HG03342 (cell line): ENCODE data around the gene CDC14C.
"Not testable (repeated sequence)": the region's sequence is repeated elsewhere in the genome, so short reads cannot be mapped to it uniquely, and the experiment has no call there.

Source experiments
- ATAC-seq: cut with Tn5 transposase; IDR thresholded peaks from one replicate; pipeline ENCODE4 v1.9.1; 2021; ENCODE audit warnings: mild to moderate bottlenecking, moderate library complexity; ENCODE audit not compliant: unreplicated experiment

CDC14C gene

DNA sequence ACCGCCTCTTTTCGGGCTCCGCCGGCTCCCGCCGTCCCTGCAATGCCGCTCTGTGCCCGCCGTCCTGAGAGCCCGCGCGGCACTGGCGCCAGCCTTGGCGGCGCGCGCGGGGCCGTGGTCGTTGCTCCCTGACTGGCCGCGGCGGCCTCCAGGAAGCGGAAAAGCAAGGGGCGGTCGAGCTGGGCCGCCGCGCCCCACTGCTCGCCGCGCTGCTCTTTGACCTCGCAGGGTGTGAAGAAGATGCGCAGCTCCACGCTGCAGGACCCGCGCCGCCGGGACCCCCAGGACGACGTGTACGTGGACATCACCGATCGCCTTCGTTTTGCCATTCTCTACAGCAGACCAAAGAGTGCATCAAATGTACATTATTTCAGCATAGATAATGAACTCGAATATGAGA, at the start of gene CDC14C:
CDC14C (plus strand) TSS at position 115 of the 400 bp plus-strand sequence; CDS start at position 241, 126 bp downstream.
- no peak for ATAC-seq

DNA sequence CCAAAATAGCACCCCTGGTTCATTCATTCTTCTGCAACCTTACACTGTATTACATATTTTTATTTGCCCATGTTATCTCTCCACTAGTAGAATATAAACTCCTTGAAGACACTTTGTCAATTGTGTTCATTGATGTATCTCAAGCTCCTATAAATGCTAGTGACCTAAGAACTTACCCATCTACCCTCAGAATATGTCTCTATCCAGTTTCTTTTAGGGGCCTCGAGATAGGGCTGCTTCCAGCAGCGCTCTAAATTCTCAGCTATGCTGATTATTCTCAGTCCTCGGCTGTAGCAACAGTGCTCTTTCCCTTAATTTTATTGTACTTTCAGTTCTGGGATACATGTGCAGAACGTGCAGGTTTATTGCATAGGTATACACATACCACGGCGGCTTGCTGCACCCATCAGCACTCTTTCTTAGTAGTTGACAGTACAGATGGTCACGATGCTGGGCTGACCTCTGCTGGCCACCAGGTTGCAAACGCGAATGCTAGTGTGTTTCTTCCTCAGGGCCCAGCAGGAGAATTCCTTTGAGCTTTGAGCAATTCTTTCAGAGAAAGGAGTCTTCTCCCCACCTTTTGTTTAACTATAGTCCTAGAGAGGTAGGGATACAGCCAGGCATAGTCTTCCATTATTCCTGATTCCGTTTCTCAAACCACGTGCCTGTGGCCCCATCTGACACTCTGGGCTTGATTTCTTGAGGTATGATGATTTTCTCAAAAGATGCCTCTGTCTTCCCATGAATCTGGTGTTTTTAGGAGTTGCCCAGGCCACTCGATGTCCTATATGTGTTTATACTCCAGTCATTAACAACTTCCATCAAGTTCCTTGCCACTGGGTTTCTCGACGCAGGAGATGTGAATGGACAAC, 49.1 kb upstream of the CDC14C start:
- ATAC-seq: no peak

DNA sequence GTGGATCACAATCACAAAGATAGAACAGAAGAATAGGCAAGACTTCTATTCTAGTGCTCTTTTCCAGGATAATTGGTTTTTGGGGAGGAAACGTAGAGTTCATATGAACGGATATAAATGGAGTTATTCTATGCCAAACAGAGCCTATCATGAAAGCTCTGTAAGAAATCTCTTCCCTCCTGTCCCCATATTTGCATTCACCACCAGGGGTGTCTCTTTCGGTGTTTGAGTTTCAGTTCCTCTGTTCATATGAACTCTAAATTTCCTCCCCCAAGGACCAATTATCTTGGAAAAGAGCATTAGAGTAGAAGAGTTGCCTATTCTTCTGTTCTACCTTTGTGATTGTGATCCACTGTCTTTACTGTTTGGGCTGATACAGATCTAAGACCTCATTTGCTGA, 48.3 kb upstream of the CDC14C start:
- peak; percentile 79 for ATAC-seq

DNA sequence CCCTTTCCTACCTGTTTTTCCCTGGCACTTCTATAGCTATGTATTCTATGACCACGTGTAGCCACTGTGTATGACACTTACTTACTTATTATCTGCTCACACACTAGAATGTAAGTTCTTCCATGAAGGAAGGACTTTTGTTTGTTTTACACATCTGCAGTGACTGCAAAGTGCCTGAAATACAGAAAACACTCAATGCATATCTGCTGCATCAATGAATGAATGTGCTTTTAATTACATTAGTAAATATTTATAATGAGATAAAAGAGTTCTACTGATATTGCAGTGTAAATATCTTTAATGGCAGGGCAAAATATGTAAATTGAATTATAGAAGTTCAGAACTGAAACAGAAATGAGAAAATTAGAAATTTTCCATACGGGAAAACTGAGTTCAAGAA, 43.5 kb upstream of the CDC14C start:
- no peak for ATAC-seq

DNA sequence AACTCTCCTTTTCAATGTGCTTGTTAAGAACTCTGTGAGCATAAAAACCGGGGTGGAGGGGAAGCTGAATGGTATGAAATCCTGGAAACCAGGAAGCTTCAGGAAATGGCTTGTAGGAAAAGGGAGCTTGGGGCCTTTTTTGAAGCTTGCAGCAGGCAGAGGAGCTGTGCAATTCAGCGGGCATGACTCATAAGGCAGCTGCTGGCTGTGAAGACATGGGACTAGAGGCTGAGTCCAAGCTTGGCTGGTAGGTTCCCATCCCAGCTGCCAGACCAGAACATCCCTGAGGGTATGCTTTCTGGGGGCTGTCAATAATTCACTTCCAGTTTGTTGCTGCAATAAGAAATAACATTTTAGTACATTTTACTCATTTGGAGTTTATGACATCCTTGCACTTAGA, 36.8 kb upstream of the CDC14C start:
- ATAC-seq: no peak

DNA sequence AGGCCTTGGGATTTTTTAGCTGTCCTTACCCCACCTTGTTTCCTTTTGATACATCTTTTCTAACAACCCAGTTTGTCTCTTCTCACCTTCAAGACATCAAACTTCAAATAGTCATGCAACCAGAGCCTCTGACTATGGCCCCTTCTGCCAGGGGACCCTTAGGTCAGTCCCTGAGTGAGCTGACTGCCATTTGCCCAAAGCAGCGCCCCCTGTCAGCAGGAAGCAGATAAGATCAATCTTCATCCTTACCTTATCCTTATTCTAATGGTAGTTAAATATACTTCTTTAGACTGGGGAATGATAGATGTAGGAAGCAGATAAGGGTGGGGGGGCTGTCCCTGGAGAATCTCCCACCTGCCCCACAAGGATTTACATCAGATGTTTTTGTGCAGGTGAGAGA, 29.8 kb upstream of the CDC14C start:
- ATAC-seq: no peak

DNA sequence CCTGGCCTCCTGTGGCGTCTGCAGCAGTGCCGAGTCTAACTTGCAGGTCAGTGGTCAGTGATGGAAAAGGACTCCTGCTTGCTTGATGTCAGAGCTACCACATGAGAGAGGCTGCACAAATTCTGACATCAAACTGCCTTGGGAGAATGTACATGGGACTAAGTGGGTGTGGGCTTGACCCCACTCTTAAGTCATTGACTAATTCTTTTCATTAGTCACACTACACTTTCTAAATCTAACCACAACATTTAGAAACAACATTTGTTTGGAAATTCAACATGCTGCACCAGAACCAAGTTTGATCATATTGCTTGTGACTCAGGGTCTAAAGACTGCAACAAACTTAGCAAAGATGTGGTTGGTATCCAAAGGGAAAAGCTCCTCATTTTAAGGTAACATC, 24.4 kb upstream of the CDC14C start:
- ATAC-seq: no peak

DNA sequence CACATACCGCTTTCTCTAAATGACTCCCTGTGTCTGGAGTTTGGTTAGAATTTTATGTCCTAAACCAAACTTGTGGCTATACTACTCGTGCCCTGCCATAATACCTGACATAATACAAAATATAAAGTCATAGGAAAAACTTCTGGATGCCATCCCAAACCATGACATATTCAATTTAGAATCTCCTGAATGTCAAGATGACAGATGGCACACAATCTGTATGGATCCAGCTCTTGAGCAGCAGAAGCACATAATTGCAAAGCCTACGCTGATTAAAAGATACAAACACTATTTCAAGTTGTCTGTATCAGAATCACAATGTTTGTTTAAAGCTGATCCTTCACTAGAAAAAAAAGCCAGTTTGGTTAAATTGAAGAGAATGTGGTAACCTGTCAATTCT, 22.4 kb upstream of the CDC14C start:
- no peak for ATAC-seq

DNA sequence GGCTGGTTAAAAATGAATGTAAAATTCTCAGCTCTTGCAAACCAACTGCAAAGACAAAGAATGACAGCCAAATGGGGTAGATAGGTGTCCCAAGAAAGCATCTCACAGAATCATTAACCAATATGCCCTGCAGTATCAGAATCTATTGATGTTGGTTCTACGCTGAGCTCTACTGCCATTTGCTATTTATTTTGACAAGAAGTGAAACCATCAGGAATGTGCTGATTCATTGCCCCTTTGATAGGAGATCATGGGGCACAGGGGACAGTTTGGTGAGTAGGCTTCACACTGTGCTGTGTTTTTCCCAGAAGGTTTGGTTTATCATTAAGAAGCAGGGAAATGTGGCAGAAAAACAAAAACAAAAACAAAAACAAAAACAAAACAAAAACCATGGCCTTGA, 19.4 kb upstream of the CDC14C start:
- ATAC-seq: no peak

DNA sequence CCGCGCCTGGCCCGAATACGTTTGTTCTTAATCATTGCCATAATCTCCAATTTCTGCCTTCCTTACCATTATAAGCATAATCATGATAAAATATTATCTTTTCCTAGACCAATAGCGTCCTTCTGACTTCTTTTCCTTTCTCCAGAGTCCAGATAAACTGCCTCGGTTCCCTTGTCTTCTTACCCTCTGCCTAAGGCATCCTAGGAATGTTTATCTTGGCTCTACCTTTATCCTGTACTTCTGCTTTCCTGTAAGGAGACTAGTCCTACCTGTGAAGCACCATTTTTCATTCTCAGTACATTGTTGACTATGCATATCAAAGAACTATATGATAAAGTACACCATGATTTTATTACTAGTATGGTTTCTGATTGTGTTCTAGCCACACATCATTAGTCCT, 18.7 kb upstream of the CDC14C start:
- ATAC-seq: not testable (repeated sequence)

DNA sequence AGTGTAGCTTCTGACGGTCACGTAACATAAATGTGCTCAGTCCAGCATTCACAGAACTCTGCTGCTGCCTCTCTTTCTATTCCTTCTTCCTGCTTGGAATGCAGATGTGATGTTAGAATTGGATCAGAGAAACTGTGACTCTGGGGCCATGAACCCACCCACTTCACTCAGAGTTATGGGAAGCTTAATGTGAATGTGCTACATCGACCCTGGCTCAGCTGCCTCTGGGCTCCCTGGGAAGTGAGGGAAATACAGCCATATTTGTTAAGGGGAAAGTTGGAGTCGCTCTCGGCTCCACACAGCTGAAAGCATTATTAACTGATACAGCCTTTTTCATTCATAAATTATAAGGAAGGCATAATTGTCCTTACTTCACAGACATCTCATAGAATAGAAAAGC, 14.5 kb upstream of the CDC14C start:
- not testable (repeated sequence) for ATAC-seq

DNA sequence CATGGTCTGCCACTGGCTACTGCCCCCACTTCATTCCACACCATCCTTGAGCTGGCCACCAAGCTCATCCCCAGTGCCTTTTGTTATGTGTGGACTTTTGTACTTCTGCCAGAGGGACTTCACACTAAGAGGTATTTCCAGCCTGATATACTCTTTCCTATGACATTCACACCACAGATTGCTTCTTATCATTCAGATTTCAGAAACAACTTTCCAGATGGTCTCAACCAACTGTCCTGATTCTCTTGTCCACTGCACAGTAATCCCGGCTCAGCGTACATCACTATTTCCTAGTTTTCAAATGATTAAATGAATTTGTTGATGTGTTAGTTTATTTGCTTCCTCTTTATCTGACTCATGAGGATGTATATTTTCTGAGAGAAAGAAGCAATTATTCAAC, 7.1 kb downstream of the CDC14C start:
- no peak for ATAC-seq

DNA sequence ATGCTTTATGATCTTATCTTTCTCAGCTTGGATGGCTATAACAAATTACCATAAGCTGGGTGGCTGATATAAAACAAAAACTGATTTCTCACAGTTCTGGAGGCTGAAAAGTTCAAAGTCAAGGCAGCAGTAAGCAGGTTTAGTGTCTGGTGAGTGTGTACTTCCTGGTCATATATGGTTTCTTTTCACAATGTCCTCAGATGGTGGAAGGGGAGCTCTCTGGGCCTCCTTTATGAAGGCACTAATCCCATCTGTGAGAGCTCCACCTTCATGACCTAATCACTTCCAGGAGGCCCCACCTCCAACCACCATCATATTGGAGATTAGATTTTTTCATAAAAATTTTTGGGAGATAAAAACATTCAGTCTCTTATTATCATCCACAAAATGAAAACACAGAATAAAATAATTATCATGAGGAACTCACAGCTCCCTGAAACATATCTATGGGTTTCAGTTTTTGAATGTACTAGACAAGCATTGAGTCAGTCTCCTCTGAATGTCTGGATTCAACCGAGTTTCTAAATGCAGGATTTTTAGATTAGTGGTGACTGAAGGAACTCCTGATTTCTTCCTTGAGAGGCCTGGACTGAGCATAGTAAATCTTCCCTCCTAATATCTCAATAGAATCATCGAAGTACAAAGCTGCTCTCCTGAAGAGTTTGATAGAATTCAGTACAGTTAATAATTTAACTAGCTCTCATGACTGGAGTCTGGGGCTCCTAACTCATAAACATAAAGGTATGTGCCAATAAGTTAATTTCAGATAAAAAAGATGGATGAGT, 8.0 kb downstream of the CDC14C start:
- ATAC-seq: no peak

DNA sequence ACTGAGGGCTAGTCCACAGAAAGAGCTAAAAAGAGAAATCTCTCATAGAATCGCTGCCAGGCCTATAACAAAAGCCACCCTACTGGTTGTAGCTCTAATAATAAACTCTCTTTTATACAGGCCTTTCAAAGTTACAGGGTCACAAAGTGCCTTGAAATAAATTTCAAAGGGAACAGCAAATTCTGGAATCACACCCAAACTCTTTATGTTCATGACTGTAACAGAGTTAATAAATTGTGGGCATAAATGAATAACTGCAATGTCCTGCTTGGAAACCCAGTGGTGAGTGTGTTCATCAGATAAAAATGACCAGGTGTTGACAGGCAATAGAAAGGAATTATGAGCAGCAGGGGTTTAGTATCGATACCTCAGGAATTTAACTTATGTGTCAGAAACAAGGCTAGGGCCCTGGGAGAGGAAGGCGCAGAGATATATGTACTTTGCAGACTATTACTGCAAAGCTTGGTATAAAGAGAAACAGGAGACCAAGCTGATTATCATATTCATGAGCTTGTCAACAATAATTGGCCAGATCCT, 9.3 kb downstream of the CDC14C start:
- no peak for ATAC-seq

DNA sequence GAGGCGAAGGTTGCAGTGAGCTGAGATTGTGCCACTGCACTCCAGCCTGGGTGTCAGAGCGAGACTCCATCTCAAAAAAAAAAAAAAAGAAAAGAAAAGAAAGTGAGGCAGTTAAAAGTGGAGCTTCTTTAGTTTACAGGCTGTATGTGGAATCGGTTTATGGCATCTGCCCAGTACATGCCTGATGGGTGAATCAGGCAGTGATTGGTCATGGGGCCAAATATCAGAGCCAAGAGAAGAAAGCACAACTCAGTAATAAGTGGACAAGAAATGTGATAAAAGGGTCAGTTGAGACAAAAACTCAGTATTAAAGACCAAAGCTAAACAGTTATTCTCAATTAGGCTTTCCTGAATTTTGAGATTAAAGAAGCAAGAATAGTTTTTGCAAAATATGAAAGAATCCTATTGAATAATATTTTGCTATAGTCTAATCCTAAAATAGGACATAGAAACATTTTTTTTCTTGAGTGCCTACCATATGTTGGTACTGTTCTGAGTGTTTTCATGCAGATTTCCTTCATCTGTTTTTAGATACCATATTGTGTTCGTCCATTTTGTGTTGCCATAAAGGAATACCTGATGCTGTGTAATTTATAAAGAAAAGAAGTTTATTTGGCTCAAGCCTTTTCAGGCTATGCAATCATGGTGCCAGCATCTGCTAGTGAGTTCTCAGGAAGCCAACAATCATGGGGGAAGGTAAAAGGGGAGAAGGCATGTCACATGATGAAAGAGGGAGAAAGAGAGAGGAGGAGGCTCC, 14.4 kb downstream of the CDC14C start:
- no peak for ATAC-seq

DNA sequence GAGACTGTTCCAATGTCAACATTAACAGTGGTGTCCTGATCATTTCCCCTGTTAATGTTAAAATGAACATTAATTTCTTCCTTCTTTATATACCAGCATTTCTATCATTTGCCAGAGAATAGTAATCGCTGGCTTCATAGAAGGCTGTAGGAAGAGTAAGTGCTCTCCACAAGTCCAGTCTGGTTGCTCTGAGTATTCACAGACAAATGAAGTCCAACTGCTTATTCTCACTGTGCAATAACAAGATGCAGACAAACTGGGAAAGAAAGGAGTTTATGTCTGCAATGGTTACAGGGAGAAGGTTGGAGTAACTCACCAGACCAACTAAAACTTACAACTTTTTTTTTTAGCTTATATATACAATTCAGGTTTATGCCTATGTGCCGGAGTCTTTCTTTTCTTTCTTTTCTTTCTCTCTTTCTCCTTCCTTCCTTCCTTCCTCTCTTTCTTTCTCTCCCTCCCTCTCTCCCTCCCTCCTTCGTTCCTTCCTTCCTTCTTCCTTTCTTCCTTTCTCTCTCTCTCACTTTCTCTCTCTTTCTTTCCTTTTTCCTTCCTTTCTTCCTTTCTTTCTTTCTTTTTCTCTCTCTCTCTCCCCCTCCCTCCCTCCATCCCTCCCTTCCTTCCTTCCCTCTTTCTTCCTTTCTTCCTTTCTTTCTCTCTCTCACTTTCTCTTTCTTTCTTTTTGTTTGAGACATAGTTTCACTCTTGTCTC, 19.1 kb downstream of the CDC14C start:
- ATAC-seq: no peak

DNA sequence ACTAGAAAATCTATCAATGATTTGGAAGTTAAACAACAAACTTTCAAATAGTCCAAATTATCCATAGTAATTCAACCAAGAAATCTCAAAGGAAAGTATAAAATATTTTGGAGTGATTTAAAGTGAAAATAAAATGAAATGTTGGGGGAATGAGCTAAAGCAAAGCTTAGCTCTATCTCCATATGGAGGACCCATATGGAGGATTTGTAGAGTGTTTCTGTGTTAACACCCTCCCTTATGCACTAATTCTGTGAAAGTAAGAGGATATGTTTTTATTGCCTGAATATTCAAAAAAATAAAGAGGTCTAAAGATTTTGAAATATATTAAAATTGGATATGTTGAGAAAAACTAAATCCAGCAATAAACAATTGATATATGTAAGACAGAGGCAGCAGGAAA, 31.6 kb downstream of the CDC14C start:
- no peak for ATAC-seq

DNA sequence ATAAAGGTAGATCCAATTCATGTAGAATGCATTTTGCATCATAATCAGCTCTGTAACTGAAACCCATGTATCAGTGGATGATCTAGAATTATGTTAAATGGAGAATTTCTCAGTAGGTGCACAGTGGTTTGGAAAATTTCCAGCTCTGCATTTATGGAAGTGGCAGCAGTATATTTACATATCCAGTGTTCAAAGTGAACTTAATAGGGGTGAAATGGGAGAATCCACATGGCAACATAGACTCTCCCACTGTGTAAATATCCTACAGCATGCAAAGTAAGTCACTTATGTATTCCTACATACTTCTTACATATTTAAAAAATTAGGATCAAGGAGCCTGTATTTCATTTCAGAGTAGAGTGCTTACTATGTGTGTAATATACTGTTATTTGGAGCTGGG, 35.3 kb downstream of the CDC14C start:
- no peak for ATAC-seq

DNA sequence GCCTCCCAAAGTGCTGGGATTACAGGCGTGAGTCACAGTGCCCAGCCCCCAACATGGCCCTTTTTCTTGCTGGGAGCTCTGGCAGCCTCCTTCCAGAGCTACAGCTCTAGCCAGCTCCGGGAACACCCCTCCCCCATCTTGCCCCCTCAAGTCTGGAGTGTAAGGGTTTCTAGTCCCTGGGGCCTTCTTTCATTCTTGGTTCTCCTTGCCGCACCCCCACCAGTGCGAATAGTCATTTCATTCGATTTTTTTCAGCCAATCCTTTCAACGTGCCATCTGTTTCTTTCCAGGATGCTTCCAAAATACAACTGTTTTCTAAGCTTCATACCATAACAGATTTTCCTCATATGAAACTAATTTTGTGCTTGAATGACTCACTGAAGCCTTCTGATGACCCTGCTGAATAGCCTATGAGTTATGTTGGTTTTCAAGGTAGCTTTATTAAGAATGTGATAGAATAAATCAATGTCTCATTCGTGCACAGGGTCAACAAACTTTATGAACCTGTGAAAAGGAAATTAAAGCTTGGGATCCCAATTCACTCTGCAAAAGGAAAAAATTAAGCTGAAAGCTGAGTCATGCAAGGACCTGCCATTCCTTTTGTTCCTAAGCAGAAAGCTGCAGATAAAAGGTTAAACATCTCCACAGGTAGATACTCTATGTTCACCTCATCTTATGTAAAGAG, 38.6 kb downstream of the CDC14C start:
- no peak for ATAC-seq

DNA sequence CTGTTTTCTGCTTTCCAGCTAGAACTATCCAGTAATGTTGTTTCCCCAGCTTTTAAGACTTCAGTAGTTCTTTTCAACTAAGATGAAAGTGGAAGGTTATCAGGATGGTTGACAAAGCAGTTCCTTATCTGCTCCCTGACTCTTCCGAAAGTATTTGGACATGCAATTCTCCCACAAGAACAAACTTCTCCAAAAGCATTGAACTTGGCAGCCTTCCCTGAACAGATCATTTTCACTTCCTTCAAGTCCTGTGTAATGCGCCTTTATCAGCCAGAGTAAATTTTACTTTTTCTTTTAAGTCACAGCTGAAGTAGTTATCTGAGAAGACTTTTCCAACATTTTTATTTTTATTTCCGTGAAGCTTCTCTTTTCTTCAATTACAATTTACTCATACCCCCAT, 39.7 kb downstream of the CDC14C start:
- ATAC-seq: no peak
